Astrocyte (in vitro differentiated cells and primary cell): ENCODE measurements around the gene RRAGC. TPM values are rescaled to one million over a fixed set of nuclear protein-coding genes. Genes with fewer than 3 reads are reported as not detected.
A peak's percentile ranks its signal among the peaks of the same experiment; 100 is the strongest.

ENCODE experiments used
- DNase-seq: peaks from one replicate; pipeline ENCODE4 v3.0.0-alpha.2; 2010; ENCODE audit warnings: low read depth
- FAIRE-seq: peaks from 2 replicates; lab custom pipeline; 2011; peaks lifted over from hg19 to GRCh38; lab: Jason Lieb, UNC
- H2AFZ ChIP-seq: 2 replicates; pipeline ENCODE4 v1.6.0; 2012; ENCODE audit warnings: low read depth, low read length, inconsistent platforms
- H3K27ac ChIP-seq: 2 replicates; pipeline ENCODE4 v1.5.1; 2011; ENCODE audit warnings: low read depth, low read length, inconsistent platforms
- H3K27me3 ChIP-seq: 2 replicates; pipeline ENCODE4 v1.6.0; 2011; ENCODE audit warnings: low read length, inconsistent platforms; ENCODE audit not compliant: insufficient read depth
- H3K36me3 ChIP-seq: 2 replicates; pipeline ENCODE4 v1.5.1; 2011; ENCODE audit warnings: low read length, inconsistent platforms; ENCODE audit not compliant: insufficient read depth
- H3K4me1 ChIP-seq: 2 replicates; pipeline ENCODE4 v1.5.1; 2011; ENCODE audit warnings: low read length, inconsistent platforms; ENCODE audit not compliant: insufficient read depth
- H3K4me2 ChIP-seq: 2 replicates; pipeline ENCODE4 v1.6.0; 2012; ENCODE audit warnings: low read length, inconsistent platforms
- H3K4me3 ChIP-seq: 2 replicates; pipeline ENCODE4 v1.5.1; 2011; ENCODE audit warnings: low read depth, mild to moderate bottlenecking, low read length, inconsistent platforms; ENCODE audit not compliant: insufficient read depth
- H3K79me2 ChIP-seq: 2 replicates; pipeline ENCODE4 v1.6.0; 2012; ENCODE audit warnings: mild to moderate bottlenecking, low read length, inconsistent platforms; ENCODE audit not compliant: insufficient read depth
- H3K9ac ChIP-seq: 2 replicates; pipeline ENCODE4 v1.6.0; 2012; ENCODE audit warnings: mild to moderate bottlenecking, low read length, inconsistent platforms
- H3K9me3 ChIP-seq: 2 replicates; pipeline ENCODE4 v1.5.1; 2012; ENCODE audit warnings: low read depth, mild to moderate bottlenecking, low read length, inconsistent platforms; ENCODE audit not compliant: insufficient read depth
- H4K20me1 ChIP-seq: 2 replicates; pipeline ENCODE4 v1.6.0; 2012; ENCODE audit warnings: low read length, inconsistent platforms; ENCODE audit not compliant: insufficient read depth
- H3K27ac Mint-ChIP-seq: one replicate; pipeline ENCODE4 v1.8.0; 2021; ENCODE audit warnings: mild to moderate bottlenecking, mixed read lengths; ENCODE audit not compliant: unreplicated experiment
- H3K27me3 Mint-ChIP-seq: one replicate; pipeline ENCODE4 v1.8.0; 2021; ENCODE audit warnings: low read depth, mixed read lengths; ENCODE audit not compliant: unreplicated experiment
- H3K36me3 Mint-ChIP-seq: one replicate; pipeline ENCODE4 v1.8.0; 2021; ENCODE audit warnings: low read depth, mixed read lengths; ENCODE audit not compliant: unreplicated experiment
- H3K4me1 Mint-ChIP-seq: one replicate; pipeline ENCODE4 v1.8.0; 2021; ENCODE audit warnings: low read depth, mixed read lengths; ENCODE audit not compliant: unreplicated experiment
- H3K4me3 Mint-ChIP-seq: one replicate; pipeline ENCODE4 v1.8.0; 2021; ENCODE audit warnings: mild to moderate bottlenecking, moderate library complexity, mixed read lengths; ENCODE audit not compliant: unreplicated experiment
- H3K9me3 Mint-ChIP-seq: one replicate; pipeline ENCODE4 v1.8.0; 2021; ENCODE audit warnings: mild to moderate bottlenecking, mixed read lengths; ENCODE audit not compliant: unreplicated experiment
- EZH2 ChIP-seq: IDR thresholded peaks from 2 replicates; pipeline ENCODE4 v1.6.1; 2012; ENCODE audit warnings: mild to moderate bottlenecking, low read length, inconsistent platforms; ENCODE audit not compliant: insufficient read depth
- total RNA-seq: library from RNA; stranded (reverse); gene quantifications from 2 replicates; pipeline ENCODE4 v1.2.1, GENCODE V29; 2021
- TF ChIP-seq, protein P1 (sequence below): IDR thresholded peaks from 2 replicates; pipeline ENCODE4 v1.5.1; 2011; ENCODE audit warnings: low read depth, mild to moderate bottlenecking, inconsistent platforms, low read length, moderate library complexity; ENCODE audit not compliant: insufficient read depth

The RRAGC gene
- total RNA-seq, 1 donor from 2014 or later: 37.3 TPM

- no peak overlapping the region for H3K4me2 ChIP-seq
- H3K27me3 Mint-ChIP-seq: peaks cover 12% of the 10 kb centered on the region
These were observed 27.7 kb downstream of the RRAGC start for GRCh38 chr1:38831731-38832369.

DNA sequence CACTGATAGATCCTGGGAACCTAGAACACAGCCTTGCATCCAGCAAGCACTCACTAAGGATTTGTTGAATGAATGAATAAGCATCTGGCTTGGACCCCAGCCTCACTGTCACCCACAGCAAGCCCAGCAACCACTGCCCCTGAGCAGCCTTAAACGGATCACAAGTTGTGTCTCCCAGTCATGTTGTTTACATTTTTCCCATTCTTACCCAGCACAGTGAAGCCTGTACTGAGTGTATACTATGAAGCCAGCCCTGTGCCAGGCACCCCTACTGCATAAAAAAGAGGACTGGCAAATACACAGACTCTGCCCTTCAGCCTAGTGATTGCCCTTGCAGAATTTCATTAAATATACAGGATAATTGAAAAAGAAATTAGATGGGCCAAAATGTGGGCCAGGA, 30.2 kb downstream of the RRAGC start:
- DNase-seq (no peak), FAIRE-seq (no peak)
- peaks cover 8% of the 10 kb centered on the region for H3K27me3 ChIP-seq
- H3K36me3 Mint-ChIP-seq: no peaks in the 10 kb centered on the region
- H3K36me3 ChIP-seq: no peaks in the 10 kb centered on the region
- H3K4me1 Mint-ChIP-seq: peaks cover 8% of the 10 kb centered on the region
- no peak overlapping the region for H3K4me3 Mint-ChIP-seq
- H3K9me3 Mint-ChIP-seq: peaks cover 3% of the 10 kb centered on the region
- H3K27me3 Mint-ChIP-seq: peaks cover 26% of the 10 kb centered on the region
- H3K27ac ChIP-seq: no peak overlapping the region
- no peak overlapping the region for H3K9ac ChIP-seq
- no peak overlapping the region for H2AFZ ChIP-seq
- no peaks in the 10 kb centered on the region for H3K79me2 ChIP-seq
- no peak overlapping the region for H3K27ac Mint-ChIP-seq
- no peak overlapping the region for H3K4me3 ChIP-seq
- no peak for TF ChIP-seq EZH2
- TF ChIP-seq, protein P1, sequence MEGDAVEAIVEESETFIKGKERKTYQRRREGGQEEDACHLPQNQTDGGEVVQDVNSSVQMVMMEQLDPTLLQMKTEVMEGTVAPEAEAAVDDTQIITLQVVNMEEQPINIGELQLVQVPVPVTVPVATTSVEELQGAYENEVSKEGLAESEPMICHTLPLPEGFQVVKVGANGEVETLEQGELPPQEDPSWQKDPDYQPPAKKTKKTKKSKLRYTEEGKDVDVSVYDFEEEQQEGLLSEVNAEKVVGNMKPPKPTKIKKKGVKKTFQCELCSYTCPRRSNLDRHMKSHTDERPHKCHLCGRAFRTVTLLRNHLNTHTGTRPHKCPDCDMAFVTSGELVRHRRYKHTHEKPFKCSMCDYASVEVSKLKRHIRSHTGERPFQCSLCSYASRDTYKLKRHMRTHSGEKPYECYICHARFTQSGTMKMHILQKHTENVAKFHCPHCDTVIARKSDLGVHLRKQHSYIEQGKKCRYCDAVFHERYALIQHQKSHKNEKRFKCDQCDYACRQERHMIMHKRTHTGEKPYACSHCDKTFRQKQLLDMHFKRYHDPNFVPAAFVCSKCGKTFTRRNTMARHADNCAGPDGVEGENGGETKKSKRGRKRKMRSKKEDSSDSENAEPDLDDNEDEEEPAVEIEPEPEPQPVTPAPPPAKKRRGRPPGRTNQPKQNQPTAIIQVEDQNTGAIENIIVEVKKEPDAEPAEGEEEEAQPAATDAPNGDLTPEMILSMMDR: no peak
- H3K9me3 ChIP-seq: no peaks in the 10 kb centered on the region
- H4K20me1 ChIP-seq: no peaks in the 10 kb centered on the region
- H3K4me2 ChIP-seq: no peak overlapping the region
- no peaks in the 10 kb centered on the region for H3K4me1 ChIP-seq

More at GRCh38 chr1:38831731-38832369, 27.7 kb downstream of the RRAGC start:
- FAIRE-seq (no peak), DNase-seq (no peak)
- no peaks in the 10 kb centered on the region for H3K79me2 ChIP-seq
- H4K20me1 ChIP-seq: no peaks in the 10 kb centered on the region
- H3K9me3 ChIP-seq: no peaks in the 10 kb centered on the region
- Mint-ChIP-seq H3K27ac (no peak overlapping the region), H3K36me3 (no peaks in the 10 kb centered on the region), H3K4me3 (no peak overlapping the region), H3K4me1 (peaks cover 9% of the 10 kb centered on the region), H3K9me3 (peaks cover 3% of the 10 kb centered on the region)
- peaks cover 8% of the 10 kb centered on the region for H3K27me3 ChIP-seq
- H3K27ac ChIP-seq: no peak overlapping the region
- TF ChIP-seq EZH2: no peak
- TF ChIP-seq, protein P1: no peak
- H2AFZ ChIP-seq: no peak overlapping the region
- H3K36me3 ChIP-seq: no peaks in the 10 kb centered on the region
- no peak overlapping the region for H3K9ac ChIP-seq
- H3K4me3 ChIP-seq: no peak overlapping the region
- H3K4me1 ChIP-seq: no peaks in the 10 kb centered on the region

DNA sequence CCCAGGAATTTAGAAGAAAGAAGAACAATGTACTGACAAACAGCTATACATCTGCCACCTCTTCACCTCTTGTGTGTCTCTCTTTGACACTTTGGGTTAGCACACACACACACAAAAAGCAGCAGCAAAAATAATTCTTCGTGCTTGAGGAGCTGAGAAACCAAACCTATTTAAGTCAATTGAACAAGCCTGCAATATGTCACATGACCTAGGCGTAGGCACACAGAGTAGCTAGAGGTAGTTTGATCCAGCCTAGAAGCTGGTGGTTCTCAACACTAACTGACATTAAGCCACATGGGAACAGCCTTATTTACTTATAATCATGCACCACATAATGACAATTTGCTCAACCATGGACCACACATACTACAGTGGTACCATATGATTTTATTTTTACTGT, 32.3 kb downstream of the RRAGC start:
- H3K9me3 ChIP-seq: no peaks in the 10 kb centered on the region
- Mint-ChIP-seq H3K4me3 (no peak overlapping the region), H3K27me3 (peaks cover 35% of the 10 kb centered on the region), H3K9me3 (no peaks in the 10 kb centered on the region), H3K4me1 (no peaks in the 10 kb centered on the region), H3K36me3 (no peaks in the 10 kb centered on the region), H3K27ac (no peak overlapping the region)
- H3K4me1 ChIP-seq: no peaks in the 10 kb centered on the region
- H3K79me2 ChIP-seq: no peaks in the 10 kb centered on the region
- no peaks in the 10 kb centered on the region for H4K20me1 ChIP-seq
- H2AFZ ChIP-seq: no peak overlapping the region
- no peak overlapping the region for H3K9ac ChIP-seq
- H3K27me3 ChIP-seq: peaks cover 8% of the 10 kb centered on the region
- H3K27ac ChIP-seq: no peak overlapping the region
- H3K4me3 ChIP-seq: no peak overlapping the region
- H3K4me2 ChIP-seq: no peak overlapping the region
- H3K36me3 ChIP-seq: no peaks in the 10 kb centered on the region
- DNase-seq (no peak), FAIRE-seq (peak; percentile 9)
- TF ChIP-seq, protein P1: no peak
- TF ChIP-seq EZH2: no peak
